T-helper 17 cell (primary cell): ENCODE results near the gene GTSE1. TPM values are rescaled to one million over a fixed set of nuclear protein-coding genes. Genes with fewer than 3 reads are reported as not detected.
A peak's percentile ranks its signal among the peaks of the same experiment; 100 is the strongest.

Experiments
- ATAC-seq: fragments of 150-1000 bp; cut with Tn5 transposase; 2 replicates; pipeline ENCODE4 v1.10.0; 2021; ENCODE audit warnings: mild to moderate bottlenecking, moderate library complexity
- DNase-seq, 3 donors: peaks; one replicate each; pipeline versions ENCODE4 v3.0.0 to v3.0.0-alpha.2; 2020 to 2021
- H3K9me3 ChIP-seq: one replicate; pipeline ENCODE4 v1.7.0; 2013; ENCODE audit warnings: low read length, mild to moderate bottlenecking; ENCODE audit not compliant: control insufficient read depth, poor library complexity, severe bottlenecking
- H3K27ac Mint-ChIP-seq: one replicate; pipeline ENCODE4 v1.8.0; 2022; ENCODE audit warnings: mild to moderate bottlenecking, moderate library complexity, mixed read lengths
- H3K27me3 Mint-ChIP-seq: one replicate; pipeline ENCODE4 v1.8.0; 2022; ENCODE audit warnings: mixed read lengths
- H3K36me3 Mint-ChIP-seq: one replicate; pipeline ENCODE4 v1.8.0; 2022; ENCODE audit warnings: low read depth, mixed read lengths
- H3K4me1 Mint-ChIP-seq: one replicate; pipeline ENCODE4 v1.8.0; 2022; ENCODE audit warnings: mild to moderate bottlenecking, mixed read lengths
- H3K4me3 Mint-ChIP-seq: one replicate; pipeline ENCODE4 v1.8.0; 2022; ENCODE audit warnings: mild to moderate bottlenecking, moderate library complexity, mixed read lengths
- total RNA-seq, 4 donors: library from RNA in 2 of 4; stranded (reverse) in 2 of 4; gene quantifications; one replicate each; pipeline ENCODE4 v1.2.3 and lab custom pipeline; 2022 to 2026

Gene GTSE1
- total RNA-seq, 2 donors from 2014 or later: 0.25 to 0.57 TPM

- H3K4me1 Mint-ChIP-seq: peaks cover 7% of the 10 kb centered on the region
- H3K4me3 Mint-ChIP-seq: no peak overlapping the region
- H3K27ac Mint-ChIP-seq: no peak overlapping the region
- ATAC-seq (no peak), DNase-seq (no peak)
- H3K27me3 Mint-ChIP-seq: no peaks in the 10 kb centered on the region
- H3K9me3 ChIP-seq: no peaks in the 10 kb centered on the region
- peaks cover 5% of the 10 kb centered on the region for H3K36me3 Mint-ChIP-seq
Measured at GRCh38 chr22:46350646-46351045, 54.0 kb downstream of the GTSE1 start.

- ATAC-seq (no peak), DNase-seq (no peak)
- Mint-ChIP-seq H3K4me1 (peaks cover 4% of the 10 kb centered on the region), H3K27ac (no peak overlapping the region), H3K36me3 (peaks cover 4% of the 10 kb centered on the region), H3K4me3 (no peak overlapping the region), H3K27me3 (no peaks in the 10 kb centered on the region)
- no peaks in the 10 kb centered on the region for H3K9me3 ChIP-seq
Measured at GRCh38 chr22:46351131-46351735, 54.6 kb downstream of the GTSE1 start.

GRCh38 chr22:46351767-46352166 is 55.1 kb downstream of the GTSE1 start:
- Mint-ChIP-seq H3K36me3 (peaks cover 4% of the 10 kb centered on the region), H3K4me1 (peaks cover 4% of the 10 kb centered on the region), H3K27ac (no peak overlapping the region), H3K27me3 (no peaks in the 10 kb centered on the region), H3K4me3 (no peak overlapping the region)
- ATAC-seq (no peak), DNase-seq (no peak)
- H3K9me3 ChIP-seq: no peaks in the 10 kb centered on the region

GRCh38 chr22:46352276-46352675 is 55.6 kb downstream of the GTSE1 start:
- Mint-ChIP-seq H3K27me3 (no peaks in the 10 kb centered on the region), H3K4me3 (no peak overlapping the region), H3K27ac (no peak overlapping the region), H3K4me1 (peaks cover 4% of the 10 kb centered on the region), H3K36me3 (peaks cover 4% of the 10 kb centered on the region)
- no peaks in the 10 kb centered on the region for H3K9me3 ChIP-seq
- DNase-seq (no peak), ATAC-seq (no peak)

GRCh38 chr22:46352691-46353386 is 56.2 kb downstream of the GTSE1 start:
- ATAC-seq: no peak

GRCh38 chr22:46353483-46354105 is 56.9 kb downstream of the GTSE1 start:
- Mint-ChIP-seq H3K4me3 (no peak overlapping the region), H3K27ac (peak overlapping the region; percentile 32), H3K36me3 (peaks cover 4% of the 10 kb centered on the region), H3K4me1 (peaks cover 4% of the 10 kb centered on the region), H3K27me3 (no peaks in the 10 kb centered on the region)
- H3K9me3 ChIP-seq: no peaks in the 10 kb centered on the region
- ATAC-seq: no peak
- no peak for DNase-seq

More at GRCh38 chr22:46352691-46353386, 56.2 kb downstream of the GTSE1 start:
- peaks cover 4% of the 10 kb centered on the region for H3K36me3 Mint-ChIP-seq
- H3K4me1 Mint-ChIP-seq: peaks cover 4% of the 10 kb centered on the region
- DNase-seq: no peak
- H3K9me3 ChIP-seq: no peaks in the 10 kb centered on the region
- H3K4me3 Mint-ChIP-seq: no peak overlapping the region
- no peaks in the 10 kb centered on the region for H3K27me3 Mint-ChIP-seq
- H3K27ac Mint-ChIP-seq: no peak overlapping the region

GRCh38 chr22:46354176-46354992 is 57.7 kb downstream of the GTSE1 start:
- H3K36me3 Mint-ChIP-seq: peaks cover 7% of the 10 kb centered on the region
- peaks cover 6% of the 10 kb centered on the region for H3K4me1 Mint-ChIP-seq
- ATAC-seq: no peak
- no peaks in the 10 kb centered on the region for H3K27me3 Mint-ChIP-seq
- H3K9me3 ChIP-seq: no peaks in the 10 kb centered on the region
- H3K4me3 Mint-ChIP-seq: no peak overlapping the region
- no peak for DNase-seq
- peak overlapping the region; percentile 32 for H3K27ac Mint-ChIP-seq

- Mint-ChIP-seq H3K36me3 (peaks cover 7% of the 10 kb centered on the region), H3K27me3 (no peaks in the 10 kb centered on the region)
Measured at GRCh38 chr22:46354993-46355305, 58.3 kb downstream of the GTSE1 start.

GRCh38 chr22:46355369-46355995 is 58.8 kb downstream of the GTSE1 start:
- no peak overlapping the region for H3K4me3 Mint-ChIP-seq
- H3K27ac Mint-ChIP-seq: peak overlapping the region; percentile 70
- H3K27me3 Mint-ChIP-seq: no peaks in the 10 kb centered on the region
- no peaks in the 10 kb centered on the region for H3K9me3 ChIP-seq
- peaks cover 7% of the 10 kb centered on the region for H3K36me3 Mint-ChIP-seq
- H3K4me1 Mint-ChIP-seq: peaks cover 6% of the 10 kb centered on the region
- peak; percentile 71 for ATAC-seq
- DNase-seq: peak in 1 of 3 donors; percentile 67

More at GRCh38 chr22:46354993-46355305, 58.3 kb downstream of the GTSE1 start:
- Mint-ChIP-seq H3K27ac (peak overlapping the region; percentile 70), H3K4me1 (peaks cover 6% of the 10 kb centered on the region), H3K4me3 (no peak overlapping the region)
- ATAC-seq (no peak), DNase-seq (no peak)
- H3K9me3 ChIP-seq: no peaks in the 10 kb centered on the region

- H3K4me1 Mint-ChIP-seq: peaks cover 6% of the 10 kb centered on the region
- no peaks in the 10 kb centered on the region for H3K9me3 ChIP-seq
- no peak overlapping the region for H3K27ac Mint-ChIP-seq
- no peaks in the 10 kb centered on the region for H3K27me3 Mint-ChIP-seq
- peak; percentile 30 for ATAC-seq
- DNase-seq: no peak
- peaks cover 6% of the 10 kb centered on the region for H3K36me3 Mint-ChIP-seq
- H3K4me3 Mint-ChIP-seq: no peak overlapping the region
Measured at GRCh38 chr22:46355996-46356471, 59.4 kb downstream of the GTSE1 start.

- peaks cover 5% of the 10 kb centered on the region for H3K36me3 Mint-ChIP-seq
- ATAC-seq (no peak), DNase-seq (no peak)
- H3K4me3 Mint-ChIP-seq: no peak overlapping the region
- H3K27ac Mint-ChIP-seq: no peak overlapping the region
- H3K27me3 Mint-ChIP-seq: no peaks in the 10 kb centered on the region
- H3K9me3 ChIP-seq: no peaks in the 10 kb centered on the region
- H3K4me1 Mint-ChIP-seq: peaks cover 6% of the 10 kb centered on the region
Measured at GRCh38 chr22:46356496-46357480, 60.1 kb downstream of the GTSE1 start.
